IPS-15b (cell line): ENCODE data around the gene USP17L5.
"Not testable (repeated sequence)": the region's sequence is repeated elsewhere in the genome, so short reads cannot be mapped to it uniquely, and the experiment has no call there.

Experiments
- H3K27me3 ChIP-seq: one replicate; pipeline ENCODE4 v1.6.1; 2013; ENCODE audit warnings: low read length; ENCODE audit not compliant: control insufficient read depth, insufficient read depth
- H3K36me3 ChIP-seq: one replicate; pipeline ENCODE4 v1.6.1; 2013; ENCODE audit warnings: low read length; ENCODE audit not compliant: control insufficient read depth, insufficient read depth
- H3K4me1 ChIP-seq: one replicate; pipeline ENCODE4 v1.6.1; 2013; ENCODE audit warnings: mild to moderate bottlenecking, low read length; ENCODE audit not compliant: control insufficient read depth, insufficient read depth
- H3K4me3 ChIP-seq: one replicate; pipeline ENCODE4 v1.5.1; 2013; ENCODE audit warnings: low read depth, low read length
- H3K9ac ChIP-seq: one replicate; pipeline ENCODE4 v1.6.1; 2013; ENCODE audit warnings: low read depth, mild to moderate bottlenecking, low read length
- H3K9me3 ChIP-seq: one replicate; pipeline ENCODE4 v1.6.1; 2013; ENCODE audit warnings: mild to moderate bottlenecking, low read length; ENCODE audit not compliant: control insufficient read depth, insufficient read depth

The USP17L5 gene

DNA sequence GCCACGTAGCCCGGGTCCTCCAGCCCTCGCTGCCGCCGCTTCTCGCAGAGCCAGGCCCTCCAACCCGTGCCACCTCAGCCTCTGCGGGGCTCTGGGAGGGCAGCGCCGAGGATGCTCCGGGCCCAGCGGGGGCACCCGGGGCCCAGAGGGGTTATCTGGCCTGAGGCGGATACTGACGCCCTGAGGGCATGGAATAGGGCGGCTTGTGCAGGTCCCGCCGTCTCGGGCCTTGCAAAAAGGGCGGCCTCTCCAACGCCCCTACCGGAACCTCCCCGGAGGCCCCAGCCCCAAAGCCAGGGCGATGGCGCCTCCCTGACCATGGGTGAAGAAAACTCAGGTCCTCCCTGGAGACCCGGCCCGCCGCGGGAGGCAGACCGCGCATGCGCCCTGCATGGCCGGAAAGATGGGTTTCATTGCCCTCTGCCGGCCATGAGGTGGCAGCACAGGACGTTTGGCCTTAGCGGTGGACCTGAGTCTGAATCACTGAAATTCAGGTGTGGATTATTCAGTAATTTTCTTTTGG lies 41.9 kb downstream of the USP17L5 start:
- H3K4me1 ChIP-seq, H3K9me3 ChIP-seq, H3K9ac ChIP-seq, H3K27me3 ChIP-seq, H3K36me3 ChIP-seq: not testable (repeated sequence)
- peak overlapping the region; percentile 31 for H3K4me3 ChIP-seq

DNA sequence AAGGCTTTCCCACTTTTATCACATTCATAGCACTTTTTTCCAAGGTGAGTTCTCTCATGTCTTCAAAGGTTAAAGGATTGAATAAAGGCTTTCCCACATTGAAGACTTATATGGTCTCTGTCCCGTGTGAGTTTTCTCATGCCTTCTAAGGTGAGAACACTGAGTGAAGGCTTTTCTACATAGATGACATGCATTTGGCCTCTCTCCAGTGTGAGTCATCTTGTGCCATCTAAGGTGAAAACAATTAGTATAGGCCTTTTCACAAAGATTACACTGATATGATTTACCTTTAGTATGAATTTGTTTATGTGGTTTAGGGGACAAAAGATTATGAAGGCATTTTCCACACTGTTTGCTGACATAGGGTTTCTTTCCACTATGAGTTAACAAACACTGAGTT lies 44.9 kb downstream of the USP17L5 start:
- Histone ChIP-seq H3K9ac (no peak overlapping the region), H3K9me3 (no peaks in the 10 kb centered on the region), H3K4me1 (no peaks in the 10 kb centered on the region), H3K4me3 (no peak overlapping the region), H3K36me3 (no peaks in the 10 kb centered on the region), H3K27me3 (no peaks in the 10 kb centered on the region)

DNA sequence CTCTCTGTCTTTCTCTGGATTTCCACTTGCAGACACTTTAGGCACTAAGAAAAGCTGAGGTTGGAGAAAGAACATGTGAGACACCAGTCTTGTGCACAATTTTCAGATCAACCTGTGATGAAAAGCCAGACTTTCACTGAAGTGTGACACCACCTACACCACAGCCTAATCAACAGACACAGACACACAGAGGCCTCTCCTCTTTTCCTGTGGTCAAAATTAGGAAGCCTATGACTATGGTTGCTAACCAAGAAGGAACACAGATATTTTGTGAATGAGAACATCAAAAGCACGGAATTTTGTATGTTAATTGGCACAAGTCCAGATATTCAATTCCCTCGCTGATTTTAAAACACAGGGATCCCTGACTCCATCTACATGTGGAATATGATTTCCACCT lies 49.8 kb downstream of the USP17L5 start:
- H3K36me3 ChIP-seq, H3K4me1 ChIP-seq, H3K9me3 ChIP-seq, H3K27me3 ChIP-seq, H3K4me3 ChIP-seq, H3K9ac ChIP-seq: not testable (repeated sequence)
